Measurements from ENCODE around the gene SLC7A9. TPM values are rescaled to one million over a fixed set of nuclear protein-coding genes. Genes with fewer than 3 reads are reported as not detected.

Gene SLC7A9
- polyA plus RNA-seq, 1 donor from 2014 or later = 2.5 TPM

DNA sequence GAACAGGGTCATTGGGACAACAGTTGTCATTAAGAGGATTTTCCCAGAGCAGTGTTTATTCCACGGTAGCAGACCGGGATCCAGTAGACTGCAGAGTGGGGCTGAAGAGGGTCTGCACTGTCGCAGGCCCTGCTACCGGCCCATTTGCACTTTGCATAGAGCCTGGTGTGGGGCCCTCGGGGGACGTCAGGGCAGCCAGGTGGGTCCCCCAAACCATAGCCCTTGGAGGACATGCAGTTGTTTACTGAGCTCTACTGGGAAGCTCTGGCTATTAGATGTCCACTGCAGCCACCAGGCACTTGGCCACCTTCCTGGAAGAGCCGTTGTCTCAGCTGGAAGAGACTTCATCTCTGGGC lies 45.8 kb downstream of the SLC7A9 start:
- no peaks in the 10 kb centered on the region for H3K9me2 ChIP-seq (ENCODE audit: insufficient read depth, low read length)
- H3K36me3 ChIP-seq (ENCODE audit: insufficient read depth, low read length) = no peaks in the 10 kb centered on the region
- H2AFZ ChIP-seq (ENCODE audit: low read depth, low read length) = no peak overlapping the region
- H3F3A ChIP-seq (ENCODE audit: insufficient read depth, low read length, poor library complexity, severe bottlenecking) = no peaks in the 10 kb centered on the region
- H3K27me3 ChIP-seq (ENCODE audit: insufficient read depth, low read depth, low read length) = no peaks in the 10 kb centered on the region
- H4K20me1 ChIP-seq (ENCODE audit: insufficient read depth) = no peaks in the 10 kb centered on the region
- H3K9ac ChIP-seq (ENCODE audit: low read length) = no peak overlapping the region
- no peak overlapping the region for H3K4me3 ChIP-seq (ENCODE audit: low read length)
- TF ChIP-seq SMC3 (conservative IDR thresholded peaks at IDR 0.05; ENCODE audit: poor library complexity) (no peak), EZH2 (IDR thresholded peaks at IDR 0.05; ENCODE audit: borderline replicate concordance, insufficient read depth, low read length, poor library complexity, severe bottlenecking) (no peak), TAF1 (IDR thresholded peaks at IDR 0.05; ENCODE audit: low read depth) (no peak), POLR2AphosphoS5 (IDR thresholded peaks at IDR 0.05) (no peak), EP300 (conservative IDR thresholded peaks at IDR 0.05; ENCODE audit: poor library complexity, severe bottlenecking) (no peak), RAD21 (conservative IDR thresholded peaks at IDR 0.05) (no peak), MXI1 (conservative IDR thresholded peaks at IDR 0.05; ENCODE audit: poor library complexity, severe bottlenecking) (no peak)
- TF ChIP-seq, protein P1, sequence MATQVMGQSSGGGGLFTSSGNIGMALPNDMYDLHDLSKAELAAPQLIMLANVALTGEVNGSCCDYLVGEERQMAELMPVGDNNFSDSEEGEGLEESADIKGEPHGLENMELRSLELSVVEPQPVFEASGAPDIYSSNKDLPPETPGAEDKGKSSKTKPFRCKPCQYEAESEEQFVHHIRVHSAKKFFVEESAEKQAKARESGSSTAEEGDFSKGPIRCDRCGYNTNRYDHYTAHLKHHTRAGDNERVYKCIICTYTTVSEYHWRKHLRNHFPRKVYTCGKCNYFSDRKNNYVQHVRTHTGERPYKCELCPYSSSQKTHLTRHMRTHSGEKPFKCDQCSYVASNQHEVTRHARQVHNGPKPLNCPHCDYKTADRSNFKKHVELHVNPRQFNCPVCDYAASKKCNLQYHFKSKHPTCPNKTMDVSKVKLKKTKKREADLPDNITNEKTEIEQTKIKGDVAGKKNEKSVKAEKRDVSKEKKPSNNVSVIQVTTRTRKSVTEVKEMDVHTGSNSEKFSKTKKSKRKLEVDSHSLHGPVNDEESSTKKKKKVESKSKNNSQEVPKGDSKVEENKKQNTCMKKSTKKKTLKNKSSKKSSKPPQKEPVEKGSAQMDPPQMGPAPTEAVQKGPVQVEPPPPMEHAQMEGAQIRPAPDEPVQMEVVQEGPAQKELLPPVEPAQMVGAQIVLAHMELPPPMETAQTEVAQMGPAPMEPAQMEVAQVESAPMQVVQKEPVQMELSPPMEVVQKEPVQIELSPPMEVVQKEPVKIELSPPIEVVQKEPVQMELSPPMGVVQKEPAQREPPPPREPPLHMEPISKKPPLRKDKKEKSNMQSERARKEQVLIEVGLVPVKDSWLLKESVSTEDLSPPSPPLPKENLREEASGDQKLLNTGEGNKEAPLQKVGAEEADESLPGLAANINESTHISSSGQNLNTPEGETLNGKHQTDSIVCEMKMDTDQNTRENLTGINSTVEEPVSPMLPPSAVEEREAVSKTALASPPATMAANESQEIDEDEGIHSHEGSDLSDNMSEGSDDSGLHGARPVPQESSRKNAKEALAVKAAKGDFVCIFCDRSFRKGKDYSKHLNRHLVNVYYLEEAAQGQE (IDR thresholded peaks at IDR 0.05; ENCODE audit: borderline replicate concordance) = no peak
- TF ChIP-seq, protein P2, sequence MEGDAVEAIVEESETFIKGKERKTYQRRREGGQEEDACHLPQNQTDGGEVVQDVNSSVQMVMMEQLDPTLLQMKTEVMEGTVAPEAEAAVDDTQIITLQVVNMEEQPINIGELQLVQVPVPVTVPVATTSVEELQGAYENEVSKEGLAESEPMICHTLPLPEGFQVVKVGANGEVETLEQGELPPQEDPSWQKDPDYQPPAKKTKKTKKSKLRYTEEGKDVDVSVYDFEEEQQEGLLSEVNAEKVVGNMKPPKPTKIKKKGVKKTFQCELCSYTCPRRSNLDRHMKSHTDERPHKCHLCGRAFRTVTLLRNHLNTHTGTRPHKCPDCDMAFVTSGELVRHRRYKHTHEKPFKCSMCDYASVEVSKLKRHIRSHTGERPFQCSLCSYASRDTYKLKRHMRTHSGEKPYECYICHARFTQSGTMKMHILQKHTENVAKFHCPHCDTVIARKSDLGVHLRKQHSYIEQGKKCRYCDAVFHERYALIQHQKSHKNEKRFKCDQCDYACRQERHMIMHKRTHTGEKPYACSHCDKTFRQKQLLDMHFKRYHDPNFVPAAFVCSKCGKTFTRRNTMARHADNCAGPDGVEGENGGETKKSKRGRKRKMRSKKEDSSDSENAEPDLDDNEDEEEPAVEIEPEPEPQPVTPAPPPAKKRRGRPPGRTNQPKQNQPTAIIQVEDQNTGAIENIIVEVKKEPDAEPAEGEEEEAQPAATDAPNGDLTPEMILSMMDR (IDR thresholded peaks at IDR 0.05; ENCODE audit: poor library complexity, severe bottlenecking) = no peak
- H3K4me2 ChIP-seq (ENCODE audit: low read length) = no peak overlapping the region
- no peak overlapping the region for H3K27ac ChIP-seq (ENCODE audit: low read length)
- no peaks in the 10 kb centered on the region for H3K9me3 ChIP-seq (ENCODE audit: low read length)
- no peaks in the 10 kb centered on the region for H3K79me2 ChIP-seq (replicated peaks; ENCODE audit: insufficient read depth, low read length)

DNA sequence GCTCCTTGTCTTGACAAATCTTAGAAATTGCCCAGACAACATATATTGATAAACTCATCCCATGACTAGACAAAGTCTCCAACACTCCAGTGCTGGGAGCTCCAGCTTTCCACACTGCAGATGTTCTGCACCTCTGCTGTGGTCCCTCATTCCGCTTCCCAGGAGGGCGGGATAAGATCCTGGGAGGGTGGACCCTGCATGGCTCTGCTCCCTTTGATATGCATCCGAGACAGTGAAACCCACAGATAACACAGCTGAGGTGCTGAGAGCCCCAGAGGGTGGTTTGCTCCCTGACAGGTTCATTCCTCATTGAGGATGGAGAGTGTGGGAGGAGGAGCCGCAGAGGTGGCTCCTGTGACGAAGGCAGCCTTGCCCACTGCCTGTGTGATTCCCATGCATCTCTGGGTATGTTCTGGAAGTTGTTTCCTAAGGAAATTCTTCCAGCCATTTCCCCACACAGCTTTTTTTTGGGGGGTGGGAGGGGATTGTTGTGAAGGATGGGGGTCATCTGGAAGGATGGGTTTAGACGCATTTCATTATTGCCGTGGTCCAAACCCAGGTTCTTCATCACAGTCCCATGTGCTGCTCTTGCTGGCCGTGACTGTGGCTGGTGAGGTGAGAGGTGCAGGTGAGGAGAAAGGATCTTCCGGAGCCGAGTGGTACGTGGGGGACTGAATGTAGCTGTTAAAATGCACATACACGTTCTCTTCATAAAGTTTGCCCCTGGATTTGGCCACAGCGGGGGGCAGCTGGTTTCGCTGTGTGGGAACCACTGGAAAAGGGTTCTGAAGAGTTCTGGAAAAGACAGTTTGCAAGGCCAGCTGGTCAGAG lies 46.4 kb downstream of the SLC7A9 start:
- Histone ChIP-seq H3K4me3 (ENCODE audit: low read length) (no peak overlapping the region), H4K20me1 (ENCODE audit: insufficient read depth) (no peaks in the 10 kb centered on the region), H2AFZ (ENCODE audit: low read depth, low read length) (no peak overlapping the region), H3K27me3 (ENCODE audit: insufficient read depth, low read depth, low read length) (no peaks in the 10 kb centered on the region), H3K4me2 (ENCODE audit: low read length) (no peak overlapping the region), H3K27ac (ENCODE audit: low read length) (no peak overlapping the region), H3K9me2 (ENCODE audit: insufficient read depth, low read length) (no peaks in the 10 kb centered on the region), H3K9ac (ENCODE audit: low read length) (no peak overlapping the region), H3K36me3 (ENCODE audit: insufficient read depth, low read length) (no peaks in the 10 kb centered on the region), H3K9me3 (ENCODE audit: low read length) (no peaks in the 10 kb centered on the region), H3F3A (ENCODE audit: insufficient read depth, low read length, poor library complexity, severe bottlenecking) (no peaks in the 10 kb centered on the region), H3K79me2 (replicated peaks; ENCODE audit: insufficient read depth, low read length) (no peaks in the 10 kb centered on the region)
- TF ChIP-seq EP300 (conservative IDR thresholded peaks at IDR 0.05; ENCODE audit: poor library complexity, severe bottlenecking) = no peak
- no peak for TF ChIP-seq TAF1 (IDR thresholded peaks at IDR 0.05; ENCODE audit: low read depth)
- TF ChIP-seq POLR2AphosphoS5 (IDR thresholded peaks at IDR 0.05) = no peak
- TF ChIP-seq, protein P1 (IDR thresholded peaks at IDR 0.05; ENCODE audit: borderline replicate concordance) = no peak
- TF ChIP-seq EZH2 (IDR thresholded peaks at IDR 0.05; ENCODE audit: borderline replicate concordance, insufficient read depth, low read length, poor library complexity, severe bottlenecking) = no peak
- TF ChIP-seq SMC3 (conservative IDR thresholded peaks at IDR 0.05; ENCODE audit: poor library complexity) = no peak
- TF ChIP-seq MXI1 (conservative IDR thresholded peaks at IDR 0.05; ENCODE audit: poor library complexity, severe bottlenecking) = no peak
- no peak for TF ChIP-seq RAD21 (conservative IDR thresholded peaks at IDR 0.05)
- TF ChIP-seq, protein P2 (IDR thresholded peaks at IDR 0.05; ENCODE audit: poor library complexity, severe bottlenecking) = no peak

Measured in neural cell (in vitro differentiated cells).